Upper lobe of left lung (tissue), 6 donors: ENCODE data around the gene UVSSA. TPM values are rescaled to one million over a fixed set of nuclear protein-coding genes. Genes with fewer than 3 reads are reported as not detected.
"Not testable (repeated sequence)": the region's sequence is repeated elsewhere in the genome, so short reads cannot be mapped to it uniquely, and the experiment has no call there.

Experiments
- ATAC-seq, 2 donors: fragments of 200-7000 bp; cut with Tn5 transposase; one replicate each; pipeline ENCODE4 v1.9.1; 2022; ENCODE audit warnings: mild to moderate bottlenecking in 2 of 2, moderate library complexity in 2 of 2; ENCODE audit not compliant: low FRiP score in 2 of 2
- DNase-seq, 2 donors: peaks; one replicate each; pipeline ENCODE4 v3.0.0-alpha.2; 2019 to 2020
- H3K27ac ChIP-seq, 4 donors: fragments of 200-600 bp; sonication (generic); one replicate each; pipeline ENCODE4 v1.5.1; 2016 to 2019
- H3K27me3 ChIP-seq, 4 donors: fragments of 200-600 bp; sonication (generic); one replicate each; pipeline ENCODE4 v1.5.1; 2017 to 2019
- H3K36me3 ChIP-seq, 4 donors: fragments of 200-600 bp; sonication (generic); one replicate each; pipeline ENCODE4 v1.5.1; 2016 to 2019
- H3K4me1 ChIP-seq, 4 donors: fragments of 200-600 bp; sonication (generic); one replicate each; pipeline ENCODE4 v1.5.1; 2018 to 2019
- H3K4me3 ChIP-seq, 4 donors: fragments of 200-600 bp; sonication (generic); one replicate each; pipeline ENCODE4 v1.5.1; 2017 to 2019; ENCODE audit warnings: mild to moderate bottlenecking in 2 of 4, moderate library complexity in 1 of 4
- H3K9me3 ChIP-seq, 4 donors: fragments of 200-600 bp; sonication (generic); one replicate each; pipeline ENCODE4 v1.5.1; 2018 to 2019
- CTCF ChIP-seq, 6 experiments: fragments of 450-650 bp in 4 of 6; fragments of 200-600 bp in 2 of 6; sonication (generic) in 2 of 6; IDR thresholded peaks; one replicate each; pipeline ENCODE4 v1.5.1; 2016 to 2019; ENCODE audit warnings: antibody characterized with exemption in 6 of 6
- EP300 ChIP-seq, 4 donors: sonication (generic); formaldehyde crosslinking; IDR thresholded peaks; one replicate each; pipeline ENCODE4 v1.5.1; 2017; ENCODE audit warnings: antibody characterized with exemption in 4 of 4, control low read depth in 2 of 4
- POLR2A ChIP-seq, 4 donors: fragments of 450-650 bp; IDR thresholded peaks; one replicate each; pipeline ENCODE4 v1.5.1; 2016 to 2017; ENCODE audit warnings: antibody characterized with exemption in 4 of 4, mild to moderate bottlenecking in 2 of 4
- POLR2AphosphoS5 ChIP-seq, 2 donors: sonication (generic); formaldehyde crosslinking; IDR thresholded peaks; one replicate each; pipeline ENCODE4 v1.5.1; 2017; ENCODE audit warnings: antibody characterized with exemption in 2 of 2
- WGBS, 2 donors: methylation state at CpG; one replicate each; pipeline ENCODE4 v1.1.5; 2017 to 2018; 5-methylcytosine and 5-hydroxymethylcytosine counted together
- total RNA-seq, 6 donors: library from RNA; depleted of rRNA in 4 of 6; stranded (reverse); fragments of >200 nt in 4 of 6; gene quantifications; one replicate each; pipeline versions ENCODE4 v1.1.0 to v1.2.1, GENCODE V29; 2016 to 2021
- donor health status: DM: no; HTN: no; CAD: no; lungs with moderate emphysema.
- donor health status: DM: no; HTN: yes; CAD: no; lungs with severe emphysema.

The UVSSA gene
- total RNA-seq, 6 donors from 2014 or later: 15.2 to 138 (median 46.5) TPM

- no peaks in the 10 kb centered on the region for H3K4me1 ChIP-seq
- TF ChIP-seq POLR2AphosphoS5 (IDR thresholded peaks at IDR 0.05): no peak
- TF ChIP-seq POLR2A (IDR thresholded peaks at IDR 0.05): no peak
- no peak for TF ChIP-seq EP300 (IDR thresholded peaks at IDR 0.05)
- TF ChIP-seq CTCF (IDR thresholded peaks at IDR 0.05): no peak
- WGBS, 2 donors: 87 to 96% methylated on average over 5 to 10 of the region's 10 CpGs
- H3K27ac ChIP-seq: no peak overlapping the region
- no peak overlapping the region for H3K4me3 ChIP-seq
- no peak for DNase-seq
- ATAC-seq: no peak
- H3K36me3 ChIP-seq: peaks cover 0 to 29% (median 20%) of the 10 kb centered on the region in 4 donors
- H3K27me3 ChIP-seq: no peaks in the 10 kb centered on the region
- H3K9me3 ChIP-seq: peaks cover 0 to 14% (median 4%) of the 10 kb centered on the region in 4 donors
Measured at GRCh38 chr4:1393866-1394265, 46.9 kb downstream of the UVSSA start.

- DNase-seq, H3K4me3 ChIP-seq, H3K27me3 ChIP-seq, H3K27ac ChIP-seq, ATAC-seq, H3K4me1 ChIP-seq: not testable (repeated sequence)
- peaks cover 0 to 10% (median 2%) of the 10 kb centered on the region in 4 donors for H3K9me3 ChIP-seq
- WGBS, 2 donors: 91 to 96% methylated on average over 36 to 58 of the region's 63 CpGs
- H3K36me3 ChIP-seq: peaks cover 0 to 23% (median 20%) of the 10 kb centered on the region in 4 donors
Measured at GRCh38 chr4:1394554-1395388, 47.8 kb downstream of the UVSSA start.

GRCh38 chr4:1395389-1395820, 48.4 kb downstream of the UVSSA start:
- DNase-seq, H3K4me3 ChIP-seq, H3K4me1 ChIP-seq, H3K27me3 ChIP-seq, H3K27ac ChIP-seq, ATAC-seq: not testable (repeated sequence)
- Histone ChIP-seq H3K9me3 (peaks cover 0 to 10% (median 2%) of the 10 kb centered on the region in 4 donors), H3K36me3 (peaks cover 0 to 23% (median 20%) of the 10 kb centered on the region in 4 donors)
- 95 to 97% methylated on average over 16 to 26 of the region's 26 CpGs for WGBS, 2 donors

GRCh38 chr4:1395941-1396805, 49.2 kb downstream of the UVSSA start:
- no peak overlapping the region for H3K27ac ChIP-seq
- ATAC-seq: no peak
- H3K36me3 ChIP-seq: peaks cover 0 to 23% (median 20%) of the 10 kb centered on the region in 4 donors
- no peaks in the 10 kb centered on the region for H3K4me1 ChIP-seq
- no peak for DNase-seq
- peaks cover 0 to 7% (median 3%) of the 10 kb centered on the region in 4 donors for H3K27me3 ChIP-seq
- 93 to 95% methylated on average over 11 of the region's 13 CpGs for WGBS, 2 donors
- no peak overlapping the region for H3K4me3 ChIP-seq
- TF ChIP-seq POLR2AphosphoS5 (IDR thresholded peaks at IDR 0.05): no peak
- no peak for TF ChIP-seq EP300 (IDR thresholded peaks at IDR 0.05)
- TF ChIP-seq POLR2A (IDR thresholded peaks at IDR 0.05): no peak
- TF ChIP-seq CTCF (IDR thresholded peaks at IDR 0.05): no peak
- H3K9me3 ChIP-seq: peaks cover 0 to 7% (median 2%) of the 10 kb centered on the region in 4 donors

GRCh38 chr4:1396806-1397455, 49.9 kb downstream of the UVSSA start:
- peaks cover 0 to 5% (median under 1%) of the 10 kb centered on the region in 4 donors for H3K9me3 ChIP-seq
- 92 to 95% methylated on average over 7 to 8 of the region's 11 CpGs for WGBS, 2 donors
- H3K4me1 ChIP-seq: peaks cover 0 to under 1% (median 0%) of the 10 kb centered on the region in 4 donors
- no peak overlapping the region for H3K4me3 ChIP-seq
- peaks cover 0 to 15% (median 9%) of the 10 kb centered on the region in 4 donors for H3K27me3 ChIP-seq
- H3K27ac ChIP-seq: no peak overlapping the region
- ATAC-seq (no peak), DNase-seq (no peak)
- H3K36me3 ChIP-seq: peaks cover 0 to 23% (median 16%) of the 10 kb centered on the region in 4 donors
- no peak for TF ChIP-seq CTCF (IDR thresholded peaks at IDR 0.05)
- no peak for TF ChIP-seq POLR2AphosphoS5 (IDR thresholded peaks at IDR 0.05)
